ENCODE measurements around the gene KCNIP3.

DNA sequence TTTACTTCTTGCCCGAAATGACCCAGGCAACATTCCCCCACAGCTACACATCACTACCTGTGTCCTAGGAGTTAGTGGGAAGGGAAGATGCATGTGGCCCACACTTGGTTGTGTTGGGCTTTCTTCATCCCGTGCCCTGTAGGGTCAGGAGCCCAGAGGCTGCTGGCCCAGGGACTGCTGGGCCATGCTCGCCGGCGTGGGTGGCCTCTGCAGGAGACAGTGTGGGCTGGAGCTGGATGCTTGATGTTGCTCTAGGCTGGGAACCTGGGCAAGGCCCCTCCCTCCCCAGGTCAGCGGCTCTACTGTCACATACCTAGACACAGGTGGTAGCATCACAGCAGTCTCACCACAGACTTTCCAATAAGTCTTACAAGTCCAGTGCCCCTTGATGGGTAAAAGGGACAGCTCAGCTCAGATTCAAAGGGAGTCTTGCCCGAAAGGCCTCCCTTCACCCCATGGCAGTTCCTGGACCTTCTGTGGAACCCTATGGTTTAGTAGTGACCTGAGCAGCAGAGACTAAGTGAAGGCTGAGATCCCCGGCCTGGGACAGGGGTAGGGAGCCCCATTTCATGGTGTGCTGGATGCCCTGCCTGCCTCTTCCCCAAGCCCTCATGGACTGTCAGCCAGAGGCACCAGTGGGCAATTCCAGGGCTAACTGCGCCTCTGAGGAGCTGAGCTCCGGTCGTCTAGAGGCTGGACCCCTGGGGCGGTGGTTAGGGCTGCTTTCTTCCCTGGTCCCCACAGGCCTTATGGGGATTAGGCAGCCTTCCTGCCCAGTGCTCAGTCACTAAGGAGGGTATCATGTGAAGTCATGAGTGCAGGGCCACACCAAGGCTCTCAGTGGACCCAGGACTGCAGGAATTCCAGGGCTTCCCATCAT is 59.9 kb downstream of the KCNIP3 start:
- TF ChIP-seq ZNF184 (CRISPR knock-in tag; IDR thresholded peaks at IDR 0.05) = no peak
- no peak for TF ChIP-seq XRCC5 (IDR thresholded peaks at IDR 0.05; ENCODE audit: low read depth, low read length)
- TF ChIP-seq ZNF124 (CRISPR knock-in tag; IDR thresholded peaks at IDR 0.05) = no peak
- no peak for TF ChIP-seq MTA3 (IDR thresholded peaks at IDR 0.05; ENCODE audit: borderline replicate concordance)
- TF ChIP-seq, protein P1, sequence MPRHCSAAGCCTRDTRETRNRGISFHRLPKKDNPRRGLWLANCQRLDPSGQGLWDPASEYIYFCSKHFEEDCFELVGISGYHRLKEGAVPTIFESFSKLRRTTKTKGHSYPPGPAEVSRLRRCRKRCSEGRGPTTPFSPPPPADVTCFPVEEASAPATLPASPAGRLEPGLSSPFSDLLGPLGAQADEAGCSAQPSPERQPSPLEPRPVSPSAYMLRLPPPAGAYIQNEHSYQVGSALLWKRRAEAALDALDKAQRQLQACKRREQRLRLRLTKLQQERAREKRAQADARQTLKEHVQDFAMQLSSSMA (CRISPR knock-in tag; IDR thresholded peaks at IDR 0.05) = no peak
- TF ChIP-seq, protein P2, sequence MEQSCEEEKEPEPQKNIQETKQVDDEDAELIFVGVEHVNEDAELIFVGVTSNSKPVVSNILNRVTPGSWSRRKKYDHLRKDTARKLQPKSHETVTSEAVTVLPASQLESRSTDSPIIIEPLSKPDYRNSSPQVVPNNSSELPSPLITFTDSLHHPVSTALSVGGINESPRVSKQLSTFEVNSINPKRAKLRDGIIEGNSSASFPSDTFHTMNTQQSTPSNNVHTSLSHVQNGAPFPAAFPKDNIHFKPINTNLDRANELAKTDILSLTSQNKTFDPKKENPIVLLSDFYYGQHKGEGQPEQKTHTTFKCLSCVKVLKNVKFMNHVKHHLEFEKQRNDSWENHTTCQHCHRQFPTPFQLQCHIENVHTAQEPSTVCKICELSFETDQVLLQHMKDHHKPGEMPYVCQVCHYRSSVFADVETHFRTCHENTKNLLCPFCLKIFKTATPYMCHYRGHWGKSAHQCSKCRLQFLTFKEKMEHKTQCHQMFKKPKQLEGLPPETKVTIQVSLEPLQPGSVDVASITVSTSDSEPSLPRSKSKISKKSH (CRISPR knock-in tag; IDR thresholded peaks at IDR 0.05) = no peak
- no peak for TF ChIP-seq POLR2AphosphoS5 (IDR thresholded peaks at IDR 0.05; ENCODE audit: control insufficient read depth, insufficient read depth, low read depth, low read length)
- no peak for TF ChIP-seq KLF16 (IDR thresholded peaks at IDR 0.05)
- TF ChIP-seq NELFE (IDR thresholded peaks at IDR 0.05; ENCODE audit: insufficient read depth, insufficient read length) = no peak

Data from K562 (cell line).